MV-4-11 (cell line): ENCODE measurements around the gene MCU.
"Not testable (repeated sequence)": the region's sequence is repeated elsewhere in the genome, so short reads cannot be mapped to it uniquely, and the experiment has no call there.

Source experiments
- DNase-seq: peaks from one replicate; lab custom pipeline; 2025; lab: John Stamatoyannopoulos, UW

The MCU gene, protein sequence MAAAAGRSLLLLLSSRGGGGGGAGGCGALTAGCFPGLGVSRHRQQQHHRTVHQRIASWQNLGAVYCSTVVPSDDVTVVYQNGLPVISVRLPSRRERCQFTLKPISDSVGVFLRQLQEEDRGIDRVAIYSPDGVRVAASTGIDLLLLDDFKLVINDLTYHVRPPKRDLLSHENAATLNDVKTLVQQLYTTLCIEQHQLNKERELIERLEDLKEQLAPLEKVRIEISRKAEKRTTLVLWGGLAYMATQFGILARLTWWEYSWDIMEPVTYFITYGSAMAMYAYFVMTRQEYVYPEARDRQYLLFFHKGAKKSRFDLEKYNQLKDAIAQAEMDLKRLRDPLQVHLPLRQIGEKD

DNA sequence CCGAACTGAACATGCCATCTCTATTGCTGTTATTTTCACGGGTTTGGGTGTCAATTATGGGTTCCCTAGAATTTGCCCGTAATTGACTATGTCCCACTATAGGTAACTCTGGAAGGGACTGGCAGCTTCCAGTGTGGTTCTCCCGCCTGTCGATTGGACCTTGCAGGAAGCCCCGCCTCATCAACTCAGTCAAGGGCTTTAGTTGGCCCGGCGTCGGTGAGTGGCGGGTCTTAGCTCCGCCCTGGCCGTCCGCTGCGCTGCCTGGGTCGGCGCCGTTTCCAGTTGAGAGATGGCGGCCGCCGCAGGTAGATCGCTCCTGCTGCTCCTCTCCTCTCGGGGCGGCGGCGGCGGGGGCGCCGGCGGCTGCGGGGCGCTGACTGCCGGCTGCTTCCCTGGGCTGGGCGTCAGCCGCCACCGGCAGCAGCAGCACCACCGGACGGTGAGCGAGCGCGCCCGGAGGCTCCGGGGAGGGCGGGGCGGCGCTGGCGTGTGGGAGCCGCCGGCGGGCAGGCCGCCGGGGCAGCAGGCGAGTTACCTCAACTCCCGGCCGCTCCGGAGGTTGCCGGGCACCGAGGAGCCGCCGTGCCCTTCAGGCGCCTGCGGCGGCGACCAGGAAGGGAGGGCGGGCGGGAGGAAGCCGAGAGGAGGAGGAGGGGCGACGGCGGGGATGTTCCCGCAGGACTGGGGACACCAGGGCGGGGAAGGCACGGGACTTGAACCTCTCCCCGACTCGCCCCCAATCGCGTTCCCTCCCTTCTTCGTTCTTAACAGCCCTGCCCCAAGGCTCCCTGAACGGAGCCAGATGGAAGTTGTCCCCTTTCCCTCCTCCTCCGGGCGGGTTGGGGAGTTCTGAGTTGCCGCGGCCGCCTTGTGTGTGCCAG is at the start of gene MCU:
Gene MCU, plus strand, starts transcription at position 281 of the 881 bp plus-strand sequence. Its CDS starts 9 bp downstream, at position 290.
- peak; percentile 90 for DNase-seq

DNA sequence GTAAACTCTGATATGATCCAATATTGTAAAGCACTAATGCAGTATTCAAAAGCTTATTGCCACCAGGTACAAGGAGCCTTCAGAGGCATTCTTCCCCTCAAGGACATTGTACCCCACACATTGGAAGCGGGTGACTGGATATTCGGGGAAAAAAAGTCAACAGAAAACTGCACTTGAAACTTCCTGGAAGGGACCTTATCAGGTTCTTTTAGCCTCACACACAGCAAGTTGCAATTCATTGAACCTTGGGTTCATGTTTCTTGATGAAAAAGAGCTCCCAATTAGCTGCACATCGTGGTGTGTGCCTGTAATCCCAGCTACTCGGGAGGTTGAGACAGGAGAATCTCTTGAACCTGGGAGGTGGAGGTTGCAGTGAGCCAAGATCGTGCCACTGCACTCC is 49.6 kb upstream of the MCU start:
- DNase-seq, result no peak

DNA sequence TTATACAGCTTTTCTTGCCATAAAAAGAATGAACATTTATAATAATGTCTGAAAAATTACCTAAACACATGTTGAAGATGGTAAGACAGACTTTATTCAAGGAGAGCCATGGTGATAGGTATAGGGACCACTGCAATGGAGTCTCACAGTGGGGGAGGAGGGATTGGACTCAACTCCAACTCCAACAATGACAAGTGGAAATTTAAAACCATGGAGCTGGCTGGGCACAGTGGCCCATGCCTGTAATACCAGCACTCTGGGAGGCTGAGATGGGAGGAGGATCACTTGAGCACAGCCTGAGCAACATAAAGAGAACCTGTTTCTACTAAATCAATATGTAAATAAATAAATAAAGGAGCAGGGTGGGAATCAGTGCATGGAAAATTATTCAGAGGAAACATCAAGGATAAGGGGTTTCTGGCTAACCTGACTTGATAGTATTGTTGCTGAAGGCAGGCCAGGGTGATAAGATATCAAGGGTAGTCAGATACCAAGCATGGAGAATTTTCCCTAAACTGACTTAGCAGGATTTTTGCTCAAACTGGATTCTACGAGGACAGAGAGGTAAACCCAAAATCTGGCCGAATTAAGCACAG is 46.6 kb upstream of the MCU start:
- DNase-seq, result no peak

GRCh38 chr10:72646971-72647370 is 45.0 kb upstream of the MCU start:
- DNase-seq, result not testable (repeated sequence)

DNA sequence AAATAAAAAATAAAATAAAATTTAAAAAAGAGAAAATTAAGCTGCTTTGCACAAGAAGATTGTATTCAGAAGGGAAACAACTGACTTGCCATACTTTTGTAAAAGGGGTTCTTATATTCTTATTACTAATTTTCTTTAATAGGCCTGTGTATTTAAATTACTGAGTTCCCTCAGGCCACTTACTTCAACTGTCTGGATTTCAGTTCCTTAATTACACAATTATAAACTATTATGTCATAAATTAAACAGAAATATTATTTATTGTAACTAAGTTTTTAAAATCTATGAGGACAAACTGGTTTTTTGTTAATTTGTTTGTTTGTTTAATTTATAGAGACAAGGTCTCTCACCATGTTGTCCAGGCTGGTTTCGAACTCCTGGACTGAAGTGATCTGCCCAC is 43.6 kb upstream of the MCU start:
- DNase-seq, result peak; percentile 19

DNA sequence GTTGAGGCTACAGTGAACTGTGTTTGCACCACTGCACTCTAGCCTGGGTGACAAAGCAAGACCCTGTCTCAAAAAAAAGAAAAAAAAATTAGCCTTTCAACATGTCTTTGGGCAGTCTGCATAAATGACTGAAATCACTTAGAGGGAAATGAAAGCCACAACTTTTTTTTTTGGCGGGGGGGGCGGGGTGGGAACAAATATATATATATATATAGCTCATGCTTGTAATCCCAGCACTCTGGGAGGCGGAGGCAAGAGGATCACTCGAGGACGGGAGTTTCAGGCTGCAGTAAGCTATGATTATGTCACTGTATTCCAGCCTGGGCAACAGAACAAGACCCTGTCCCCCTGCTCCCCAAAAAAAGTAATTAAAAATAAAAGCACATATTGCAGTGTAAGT is 42.7 kb upstream of the MCU start:
- DNase-seq, result peak; percentile 86

- DNase-seq, result no peak
These were observed 38.4 kb upstream of the MCU start for GRCh38 chr10:72653383-72654096.

DNA sequence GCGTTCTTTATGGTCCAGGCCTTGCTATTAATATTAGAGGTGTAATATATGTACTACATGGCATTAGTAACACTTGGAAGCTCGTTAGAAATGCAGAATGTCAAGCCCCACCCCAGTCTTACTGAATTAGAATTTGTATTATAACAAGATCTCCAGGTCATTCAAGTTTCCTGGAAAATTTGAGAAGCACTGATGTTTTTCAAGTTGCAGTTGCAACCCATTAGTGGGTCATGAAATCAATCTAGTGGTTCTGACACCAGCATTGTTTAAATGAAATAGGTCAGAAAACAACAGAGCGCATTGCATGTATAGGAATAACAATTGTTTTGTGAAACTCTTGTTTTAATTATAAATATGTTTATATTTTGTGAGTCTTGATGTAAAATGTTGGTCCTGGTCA is 37.2 kb upstream of the MCU start:
- DNase-seq, result no peak

- no peak for DNase-seq
These were observed 33.1 kb upstream of the MCU start for GRCh38 chr10:72658696-72659400.

GRCh38 chr10:72659694-72660093 is 32.2 kb upstream of the MCU start:
- DNase-seq, result no peak

DNA sequence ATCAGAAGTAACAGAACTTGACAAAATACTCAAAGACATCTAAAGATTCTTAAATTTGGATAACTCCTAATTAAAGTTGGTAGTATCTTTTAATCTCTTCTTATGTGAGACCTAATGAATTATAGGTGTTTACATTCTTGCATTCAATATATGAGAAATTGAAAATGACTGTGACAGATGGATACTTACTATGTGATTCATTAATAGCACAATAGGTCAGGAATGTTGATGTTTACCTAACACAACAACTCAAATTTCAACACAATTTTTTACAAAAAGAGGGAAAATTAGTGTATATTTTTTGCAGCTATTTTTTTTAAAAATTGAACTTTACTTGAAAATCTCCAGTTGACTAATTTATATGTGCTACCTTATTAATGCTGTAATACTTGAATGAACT is 31.7 kb upstream of the MCU start:
- no peak for DNase-seq

DNA sequence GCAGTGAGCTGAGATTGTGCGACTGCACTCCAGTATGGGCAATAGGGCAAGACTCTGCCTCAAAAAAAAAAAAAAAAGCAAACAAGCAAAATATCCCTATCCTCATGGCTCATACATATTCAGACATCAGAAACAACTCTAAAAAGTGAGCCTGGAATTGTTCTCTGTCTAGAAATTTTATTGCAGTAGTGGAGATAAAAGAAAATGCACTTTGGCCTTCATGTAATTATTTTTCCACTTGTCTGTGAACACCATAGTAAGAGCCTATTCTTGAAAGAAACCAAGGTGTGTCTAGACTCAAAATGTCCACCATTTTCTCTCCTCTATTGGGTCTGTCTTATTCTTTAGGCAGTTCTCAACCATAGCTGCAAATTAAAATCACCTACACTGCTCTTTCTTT is 30.5 kb upstream of the MCU start:
- DNase-seq, result no peak

- DNase-seq, result no peak
These were observed 28.0 kb upstream of the MCU start for GRCh38 chr10:72663971-72664370.

DNA sequence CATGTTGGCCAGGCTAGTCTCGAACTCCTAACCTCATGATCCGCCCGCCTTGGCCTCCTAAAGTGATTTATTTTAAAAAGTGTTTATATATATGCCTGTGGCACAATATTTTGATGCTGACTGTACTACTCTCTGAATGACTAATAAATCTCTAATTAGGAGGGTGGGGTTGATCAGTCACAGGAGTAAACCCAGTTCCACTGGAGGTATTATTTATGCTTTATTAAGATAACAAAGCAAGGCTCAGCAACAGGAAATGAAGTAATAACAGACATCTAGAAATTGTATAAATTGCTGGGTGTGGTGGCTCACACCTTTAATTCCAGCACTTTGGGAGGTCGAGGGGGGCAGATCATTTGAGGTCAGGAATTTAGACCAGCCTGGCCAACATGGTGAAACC is 26.0 kb upstream of the MCU start:
- DNase-seq, result no peak

DNA sequence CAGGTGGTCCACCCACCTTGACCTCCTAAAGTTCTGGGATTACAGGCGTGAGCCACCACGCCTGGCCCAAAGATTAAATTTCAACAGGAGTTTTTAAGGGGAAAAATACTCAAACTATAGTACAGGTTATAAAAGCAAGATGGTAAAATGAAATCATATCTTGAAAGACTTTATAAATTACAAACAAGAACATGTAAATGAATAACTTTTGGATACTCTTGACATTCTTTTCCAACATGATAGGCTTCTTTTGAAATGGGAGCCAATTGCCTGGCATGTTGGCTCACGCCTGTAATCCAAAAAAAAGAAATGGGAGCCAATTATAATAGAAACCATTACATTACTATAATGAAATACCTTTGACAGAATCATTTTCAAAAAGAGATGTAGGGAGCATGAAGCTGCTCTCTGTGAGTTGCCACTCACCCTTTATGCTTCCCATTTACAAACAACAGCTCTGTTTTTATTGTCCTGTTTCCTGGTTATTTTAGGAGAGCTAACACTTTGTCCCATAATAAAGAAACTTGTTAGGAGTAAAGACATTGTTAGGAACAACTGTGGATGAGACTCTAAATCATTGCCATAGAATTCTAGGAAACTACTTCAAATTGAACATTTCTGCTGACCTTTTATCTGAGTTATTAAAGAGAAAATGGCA is 24.6 kb upstream of the MCU start:
- no peak for DNase-seq

GRCh38 chr10:72673280-72673679 is 18.7 kb upstream of the MCU start:
- no peak for DNase-seq

DNA sequence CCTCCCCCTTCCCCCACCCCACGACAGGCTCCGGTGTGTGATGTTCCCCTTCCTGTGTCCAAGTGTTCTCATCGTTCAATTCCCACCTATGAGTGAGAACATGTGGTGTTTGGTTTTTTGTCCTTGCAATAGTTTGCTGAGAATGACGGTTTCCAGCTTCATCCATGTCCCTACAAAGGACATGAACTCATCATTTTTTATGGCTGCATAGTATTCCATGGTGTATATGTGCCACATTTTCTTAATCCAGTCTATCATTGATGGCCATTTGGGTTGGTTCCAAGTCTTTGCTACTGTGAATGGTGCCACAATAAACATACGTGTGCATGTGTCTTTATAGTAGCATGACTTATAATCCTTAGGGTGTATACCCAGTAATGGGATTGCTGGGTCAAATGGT is 17.8 kb upstream of the MCU start:
- DNase-seq, result not testable (repeated sequence)

GRCh38 chr10:72679838-72680241 is 12.1 kb upstream of the MCU start:
- peak; percentile 61 for DNase-seq

DNA sequence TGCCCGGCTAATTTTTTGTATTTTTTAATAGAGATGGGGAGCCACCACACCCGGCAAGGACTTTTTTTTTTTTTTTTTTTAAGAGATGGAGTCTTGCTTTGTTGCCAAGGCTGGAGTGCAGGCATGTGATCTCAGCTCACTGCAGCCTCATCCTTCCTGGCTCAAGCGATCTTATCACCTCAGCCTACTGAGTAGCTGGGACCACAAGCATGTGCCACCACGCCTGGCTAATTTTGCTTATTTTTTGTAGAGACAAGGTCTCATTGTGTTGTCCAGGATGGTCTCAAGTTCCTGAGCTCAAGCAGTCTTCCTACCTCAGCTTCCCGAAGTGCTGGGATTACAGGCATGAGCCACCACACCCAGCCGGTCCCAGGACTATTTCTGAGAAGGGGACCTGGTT is 9.3 kb upstream of the MCU start:
- no peak for DNase-seq

GRCh38 chr10:72685264-72685921 is 6.5 kb upstream of the MCU start:
- no peak for DNase-seq
